Tibial nerve (tissue), 4 donors: Measurements from ENCODE around the gene MAP3K14.

ENCODE experiments used
- CTCF ChIP-seq, 5 experiments: fragments of 200-600 bp in 3 of 5; fragments of 450-650 bp in 2 of 5; sonication (generic) in 3 of 5; IDR thresholded peaks; one replicate each; pipeline ENCODE4 v1.5.1; 2016 to 2019; ENCODE audit warnings: antibody characterized with exemption in 5 of 5, mild to moderate bottlenecking in 3 of 5, moderate library complexity in 2 of 5
- EP300 ChIP-seq, 2 donors: sonication (generic); formaldehyde crosslinking; IDR thresholded peaks; one replicate each; pipeline ENCODE4 v1.6.1; 2017; ENCODE audit warnings: antibody characterized with exemption in 2 of 2, mild to moderate bottlenecking in 1 of 2
- POLR2A ChIP-seq, 2 donors: fragments of 450-650 bp; IDR thresholded peaks; one replicate each; pipeline ENCODE4 v1.6.1; 2017; ENCODE audit warnings: antibody characterized with exemption in 2 of 2, mild to moderate bottlenecking in 2 of 2, moderate library complexity in 2 of 2

- TF ChIP-seq CTCF (IDR thresholded peaks at IDR 0.05) (no peak), POLR2A (IDR thresholded peaks at IDR 0.05) (no peak), EP300 (IDR thresholded peaks at IDR 0.05) (no peak)
Measured at GRCh38 chr17:45347444-45347843, 30.6 kb upstream of the MAP3K14 start.
